Measurements from ENCODE around the gene HOXD9.

The HOXD9 gene

GRCh38 chr2:176096986-176097819 is 25.3 kb upstream of the HOXD9 start:
- in situ Hi-C loops (cut with HindIII; ENCODE audit: low sequenced_read_pairs): loop anchor here (10.0 kb wide), 1 partner anchor 722 kb away; no protein-coding TSS in a partner anchor

GRCh38 chr2:176097820-176098365 is 24.6 kb upstream of the HOXD9 start:
- in situ Hi-C loops (cut with HindIII; ENCODE audit: low sequenced_read_pairs): loop anchor here (10.0 kb wide), 1 partner anchor 723 kb away; no protein-coding TSS in a partner anchor

- in situ Hi-C loops (cut with HindIII; ENCODE audit: low sequenced_read_pairs): loop anchor here (10.0 kb wide), 1 partner anchor 724 kb away; no protein-coding TSS in a partner anchor
Observed at GRCh38 chr2:176098366-176099158, 24.0 kb upstream of the HOXD9 start.

GRCh38 chr2:176099159-176099727 is 23.3 kb upstream of the HOXD9 start:
- in situ Hi-C loops (cut with HindIII; ENCODE audit: low sequenced_read_pairs): loop anchor here (10.0 kb wide), 1 partner anchor 724 kb away; no protein-coding TSS in a partner anchor

GRCh38 chr2:176099728-176100546 is 22.6 kb upstream of the HOXD9 start, which contains the start of gene HOXD12:
TSS of gene HOXD12 (plus strand) at chr2:176099795. CDS start at chr2:176099802, 7 bp downstream.
- in situ Hi-C loops (cut with HindIII; ENCODE audit: low sequenced_read_pairs): loop anchor here (10.0 kb wide), 1 partner anchor 725 kb away; no protein-coding TSS in a partner anchor

GRCh38 chr2:176100547-176101140 is 21.9 kb upstream of the HOXD9 start:
- in situ Hi-C loops (cut with HindIII; ENCODE audit: low sequenced_read_pairs): no loop called here

- in situ Hi-C loops (cut with HindIII; ENCODE audit: low sequenced_read_pairs): no loop called here
Observed at GRCh38 chr2:176101216-176101830, 21.2 kb upstream of the HOXD9 start.

GRCh38 chr2:176101842-176102241 is 20.7 kb upstream of the HOXD9 start:
- in situ Hi-C loops (cut with HindIII; ENCODE audit: low sequenced_read_pairs): no loop called here

- in situ Hi-C loops (cut with HindIII; ENCODE audit: low sequenced_read_pairs): no loop called here
Observed at GRCh38 chr2:176102309-176102866, 20.1 kb upstream of the HOXD9 start.

- in situ Hi-C loops (cut with HindIII; ENCODE audit: low sequenced_read_pairs): no loop called here
Observed at GRCh38 chr2:176103194-176103593, 19.3 kb upstream of the HOXD9 start.

- in situ Hi-C loops (cut with HindIII; ENCODE audit: low sequenced_read_pairs): no loop called here
Observed at GRCh38 chr2:176103742-176104315, 18.7 kb upstream of the HOXD9 start.

- in situ Hi-C loops (cut with HindIII; ENCODE audit: low sequenced_read_pairs): no loop called here
Observed at GRCh38 chr2:176104316-176105077, 18.0 kb upstream of the HOXD9 start.

GRCh38 chr2:176105078-176105729 is 17.3 kb upstream of the HOXD9 start:
- in situ Hi-C loops (cut with HindIII; ENCODE audit: low sequenced_read_pairs): no loop called here

GRCh38 chr2:176105730-176106580 is 16.6 kb upstream of the HOXD9 start:
- in situ Hi-C loops (cut with HindIII; ENCODE audit: low sequenced_read_pairs): no loop called here

- in situ Hi-C loops (cut with HindIII; ENCODE audit: low sequenced_read_pairs): no loop called here
Observed at GRCh38 chr2:176106581-176107539, 15.7 kb upstream of the HOXD9 start, which contains the start of gene HOXD11. TSS of gene HOXD11 (plus strand) at chr2:176107280. CDS start at chr2:176107356, 76 bp downstream.
